ENCODE measurements around the gene FANK1.

FANK1 gene

GRCh38 chr10:126037946-126038345, 141.6 kb downstream of the FANK1 start:
- DNase-seq (ENCODE audit: low spot score), result no peak
- in situ Hi-C loops (cut with MboI; ENCODE audit: low sequenced_read_pairs, unreplicated experiment), result no loop called here
- no peak for TF ChIP-seq CTCF (IDR thresholded peaks at IDR 0.05; ENCODE audit: borderline replicate concordance, control extremely low read depth, extremely low read depth, insufficient read depth, missing control alignments)

GRCh38 chr10:126041117-126041516, 144.8 kb downstream of the FANK1 start:
- in situ Hi-C loops (cut with MboI; ENCODE audit: low sequenced_read_pairs, unreplicated experiment), result no loop called here
- no peak for DNase-seq (ENCODE audit: low spot score)
- TF ChIP-seq CTCF (IDR thresholded peaks at IDR 0.05; ENCODE audit: borderline replicate concordance, control extremely low read depth, extremely low read depth, insufficient read depth, missing control alignments), result no peak

GRCh38 chr10:126041804-126042231, 145.5 kb downstream of the FANK1 start:
- in situ Hi-C loops (cut with MboI; ENCODE audit: low sequenced_read_pairs, unreplicated experiment), result no loop called here
- no peak for TF ChIP-seq CTCF (IDR thresholded peaks at IDR 0.05; ENCODE audit: borderline replicate concordance, control extremely low read depth, extremely low read depth, insufficient read depth, missing control alignments)
- DNase-seq (ENCODE audit: low spot score), result peak; percentile 93

DNA sequence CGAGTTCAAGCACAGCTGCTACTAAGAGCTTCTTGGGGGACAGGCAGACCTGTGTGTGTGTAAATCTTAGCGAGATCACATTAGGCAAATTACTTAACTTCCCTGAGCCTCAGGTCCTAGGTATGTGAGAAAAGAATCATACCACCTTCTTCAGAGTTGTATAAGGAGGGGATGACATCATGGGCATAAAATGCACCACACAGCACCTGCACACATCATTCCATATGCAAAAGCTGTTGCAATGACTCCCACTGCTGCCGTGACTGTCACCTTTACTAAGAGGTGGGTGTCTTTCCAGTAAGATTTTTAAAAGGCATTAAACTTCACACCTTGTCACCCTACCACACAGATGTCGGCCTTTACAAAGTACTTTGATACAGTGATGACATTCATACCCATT, 146.0 kb downstream of the FANK1 start:
- TF ChIP-seq CTCF (IDR thresholded peaks at IDR 0.05; ENCODE audit: borderline replicate concordance, control extremely low read depth, extremely low read depth, insufficient read depth, missing control alignments), result no peak
- in situ Hi-C loops (cut with MboI; ENCODE audit: low sequenced_read_pairs, unreplicated experiment), result no loop called here
- no peak for DNase-seq (ENCODE audit: low spot score)

DNA sequence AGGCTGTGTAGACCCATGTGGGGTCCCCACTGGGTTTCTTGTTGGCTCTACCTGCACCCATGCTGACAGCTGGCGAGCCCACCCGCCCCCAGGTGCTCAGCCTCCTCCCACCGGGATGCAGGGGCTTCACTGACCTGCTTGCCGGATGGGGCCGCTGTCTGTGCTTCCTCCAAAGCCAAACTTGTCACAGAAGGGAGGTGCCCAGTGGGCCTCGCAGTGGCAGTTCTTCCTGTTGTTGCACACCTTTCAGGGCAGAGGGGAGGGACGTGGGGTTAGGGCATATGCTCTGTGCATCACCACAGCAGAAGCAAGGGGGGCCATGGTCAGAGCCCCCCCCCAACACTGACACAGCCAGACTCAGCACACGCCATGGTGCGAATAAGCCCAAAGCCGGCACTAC, 146.5 kb downstream of the FANK1 start:
- TF ChIP-seq CTCF (IDR thresholded peaks at IDR 0.05; ENCODE audit: borderline replicate concordance, control extremely low read depth, extremely low read depth, insufficient read depth, missing control alignments), result no peak
- in situ Hi-C loops (cut with MboI; ENCODE audit: low sequenced_read_pairs, unreplicated experiment), result no loop called here
- no peak for DNase-seq (ENCODE audit: low spot score)

DNA sequence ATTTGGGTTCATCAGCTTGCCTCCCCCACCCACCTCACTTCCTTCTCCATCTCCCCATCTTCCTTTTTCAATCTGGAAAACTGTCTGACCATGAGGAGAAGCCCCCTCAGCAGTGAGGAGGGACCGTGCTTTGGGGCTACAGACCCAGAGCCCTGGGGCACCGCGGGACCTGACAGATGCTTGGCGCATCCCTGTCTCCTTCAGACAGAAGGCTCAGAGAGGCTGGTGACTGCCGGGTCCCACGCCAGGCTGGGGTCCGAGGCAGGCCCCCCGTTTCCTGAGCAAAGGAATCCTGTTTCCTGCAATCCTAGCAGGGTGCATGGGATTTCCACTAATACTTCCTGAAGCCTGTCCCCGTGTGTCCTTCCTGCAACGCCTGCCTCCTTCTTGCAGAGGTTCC, 147.0 kb downstream of the FANK1 start:
- no peak for DNase-seq (ENCODE audit: low spot score)
- no peak for TF ChIP-seq CTCF (IDR thresholded peaks at IDR 0.05; ENCODE audit: borderline replicate concordance, control extremely low read depth, extremely low read depth, insufficient read depth, missing control alignments)
- in situ Hi-C loops (cut with MboI; ENCODE audit: low sequenced_read_pairs, unreplicated experiment), result no loop called here

- no peak for TF ChIP-seq CTCF (IDR thresholded peaks at IDR 0.05; ENCODE audit: borderline replicate concordance, control extremely low read depth, extremely low read depth, insufficient read depth, missing control alignments)
- in situ Hi-C loops (cut with MboI; ENCODE audit: low sequenced_read_pairs, unreplicated experiment), result no loop called here
- no peak for DNase-seq (ENCODE audit: low spot score)
Observed at GRCh38 chr10:126045861-126046260, 149.5 kb downstream of the FANK1 start.

Measured in GM13976 (cell line).